HepG2 (cell line): ENCODE measurements around the gene CSNK2A1. TPM values are rescaled to one million over a fixed set of nuclear protein-coding genes. Genes with fewer than 3 reads are reported as not detected.

ENCODE experiments used
- HMG20B ChIP-seq: conservative IDR thresholded peaks from 2 replicates; pipeline ENCODE4 v1.6.1; 2016; ENCODE audit warnings: missing genetic modification reagents, missing compliant biosample characterization
- RBM22 ChIP-seq: fragments of 200-400 bp; formaldehyde crosslinking; optimal IDR thresholded peaks from 2 replicates; pipeline ENCODE3; 2017; ENCODE audit warnings: mild to moderate bottlenecking, low read length, moderate library complexity
- ZBTB33 ChIP-seq: sonication (generic); formaldehyde crosslinking; IDR thresholded peaks from 2 replicates; pipeline ENCODE4 v1.4.0; 2020; ENCODE audit warnings: missing genetic modification reagents
- ZMYM3 ChIP-seq: sonication (generic); formaldehyde crosslinking; IDR thresholded peaks from 2 replicates; pipeline ENCODE4 v1.5.1; 2020; ENCODE audit warnings: mild to moderate bottlenecking, missing genetic modification reagents
- ZNF652 ChIP-seq: IDR thresholded peaks from 2 replicates; pipeline ENCODE4 v1.6.1; 2016; ENCODE audit warnings: low read depth, borderline replicate concordance
- ZNF713 ChIP-seq: sonication (generic); formaldehyde crosslinking; IDR thresholded peaks from 2 replicates; pipeline ENCODE4 v1.4.0; 2020; ENCODE audit warnings: mild to moderate bottlenecking, missing genetic modification reagents
- ZNF766 ChIP-seq: sonication (generic); formaldehyde crosslinking; IDR thresholded peaks from 2 replicates; pipeline ENCODE4 v1.5.0; 2020; ENCODE audit warnings: missing genetic modification reagents, borderline replicate concordance
- ZNF776 ChIP-seq: sonication (generic); formaldehyde crosslinking; IDR thresholded peaks from 2 replicates; pipeline ENCODE4 v1.4.0; 2020; ENCODE audit warnings: mild to moderate bottlenecking, missing genetic modification reagents
- polyA plus RNA-seq, 8 experiments: library from polyadenylated mRNA; depleted of rRNA in 3 of 8; stranded (reverse) in 7 of 8; unstranded in 1 of 8; fragments of >200 nt; fragmentation: Illumina TruSeq in 4 of 8; extraction: Trizol in 4 of 8; gene quantifications; 2 replicates each; pipeline versions ENCODE4 v1.2.1 to v1.2.3, GENCODE V29; 2011 to 2016; ENCODE audit warnings: low read depth in 4 of 8, missing spikeins in 1 of 8, mixed read lengths in 1 of 8; ENCODE audit not compliant: insufficient read depth in 1 of 8
- total RNA-seq, 5 experiments: library from RNA; depleted of rRNA; stranded (reverse); fragments of >200 nt; fragmentation: Illumina TruSeq; extraction: Trizol; gene quantifications; 2 replicates each; pipeline ENCODE4 v1.2.3, GENCODE V29; 2016; ENCODE audit warnings: low read depth in 1 of 5
- TF ChIP-seq, protein P1 (sequence below), 2 experiments: sonication (generic) in 1 of 2; formaldehyde crosslinking in 1 of 2; IDR thresholded peaks; 2 replicates each; pipeline versions ENCODE4 v1.4.0 to v1.6.1; 2016 to 2020; ENCODE audit warnings: borderline replicate concordance in 1 of 2, low read depth in 1 of 2, mild to moderate bottlenecking in 1 of 2, missing genetic modification reagents in 1 of 2
- TF ChIP-seq, protein P2 (sequence below): sonication (generic); formaldehyde crosslinking; IDR thresholded peaks from 2 replicates; pipeline ENCODE4 v1.8.1; 2023; ENCODE audit warnings: mild to moderate bottlenecking, inconsistent platforms, moderate library complexity, missing genetic modification reagents, borderline replicate concordance
- TF ChIP-seq, protein P3 (sequence below): sonication (generic); formaldehyde crosslinking; IDR thresholded peaks from 2 replicates; pipeline ENCODE4 v1.8.1; 2023; ENCODE audit warnings: mild to moderate bottlenecking, moderate library complexity, missing genetic modification reagents

The CSNK2A1 gene
- total and polyA plus RNA-seq, 2 of the 13 experiments (the other 11 are each of a cell fraction or from before 2014, with no cell fraction given) = 153 to 231 TPM

DNA sequence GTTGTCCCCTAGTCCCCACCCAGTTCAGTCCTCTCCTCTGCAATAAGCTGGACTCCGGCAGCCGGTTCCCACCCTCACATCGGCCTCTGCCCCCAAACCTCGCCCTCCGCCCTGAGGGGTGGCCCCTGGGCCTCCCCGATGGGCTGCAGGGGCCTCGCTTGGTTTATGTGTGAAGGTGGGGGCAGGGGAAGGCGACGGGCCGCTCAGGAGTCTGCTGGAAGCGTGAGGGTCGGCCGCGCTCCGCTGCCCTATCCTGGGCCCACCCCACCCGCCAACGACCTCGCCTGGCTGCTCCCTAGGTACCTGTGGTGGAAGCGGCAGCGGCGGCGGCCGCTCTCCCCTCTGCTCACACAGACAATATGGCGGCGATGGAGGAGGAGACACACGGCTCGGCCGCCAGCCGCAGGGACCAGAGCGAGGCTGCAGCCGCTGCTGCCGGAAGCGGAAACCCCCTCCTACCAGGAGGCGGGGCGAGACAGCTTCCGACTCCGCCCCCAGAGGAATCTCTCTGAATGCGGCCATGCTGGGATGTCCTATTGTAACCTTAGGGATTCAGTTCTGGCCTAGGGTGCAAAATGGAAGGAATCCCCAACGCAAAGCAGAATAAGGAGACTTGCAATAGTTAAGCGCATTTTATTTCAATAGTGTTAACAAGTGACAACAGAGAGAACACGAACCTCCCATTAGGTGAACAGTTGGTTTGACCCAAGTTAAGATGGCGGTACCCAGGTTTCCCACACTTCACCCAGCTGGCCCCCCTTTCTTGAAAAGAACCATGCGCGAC is at the start of gene CSNK2A1 (continued):
- TF ChIP-seq, protein P1, sequence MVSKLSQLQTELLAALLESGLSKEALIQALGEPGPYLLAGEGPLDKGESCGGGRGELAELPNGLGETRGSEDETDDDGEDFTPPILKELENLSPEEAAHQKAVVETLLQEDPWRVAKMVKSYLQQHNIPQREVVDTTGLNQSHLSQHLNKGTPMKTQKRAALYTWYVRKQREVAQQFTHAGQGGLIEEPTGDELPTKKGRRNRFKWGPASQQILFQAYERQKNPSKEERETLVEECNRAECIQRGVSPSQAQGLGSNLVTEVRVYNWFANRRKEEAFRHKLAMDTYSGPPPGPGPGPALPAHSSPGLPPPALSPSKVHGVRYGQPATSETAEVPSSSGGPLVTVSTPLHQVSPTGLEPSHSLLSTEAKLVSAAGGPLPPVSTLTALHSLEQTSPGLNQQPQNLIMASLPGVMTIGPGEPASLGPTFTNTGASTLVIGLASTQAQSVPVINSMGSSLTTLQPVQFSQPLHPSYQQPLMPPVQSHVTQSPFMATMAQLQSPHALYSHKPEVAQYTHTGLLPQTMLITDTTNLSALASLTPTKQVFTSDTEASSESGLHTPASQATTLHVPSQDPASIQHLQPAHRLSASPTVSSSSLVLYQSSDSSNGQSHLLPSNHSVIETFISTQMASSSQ (IDR thresholded peaks at IDR 0.05; ENCODE audit: low read depth) = no peak
- TF ChIP-seq, protein P1 (CRISPR knock-in tag; IDR thresholded peaks at IDR 0.05; ENCODE audit: borderline replicate concordance) = peak; percentile 78; the same call in 1 of the 2 replicates
- no peak; the same call in 1 of the 2 replicates for TF ChIP-seq ZNF652
- no peak for TF ChIP-seq ZNF766 (CRISPR knock-in tag)
- TF ChIP-seq RBM22 = no peak
- no peak for TF ChIP-seq ZNF713 (CRISPR knock-in tag)
- peak; percentile 56; the same call in 1 of the 2 replicates for TF ChIP-seq ZNF776 (CRISPR knock-in tag)
- peak; percentile 73 for TF ChIP-seq ZBTB33 (CRISPR knock-in tag)
- TF ChIP-seq HMG20B (CRISPR knock-in tag) = 0 out of 2 replicates have a peak, but pooled peaks have one; percentile 49
- TF ChIP-seq, protein P2, sequence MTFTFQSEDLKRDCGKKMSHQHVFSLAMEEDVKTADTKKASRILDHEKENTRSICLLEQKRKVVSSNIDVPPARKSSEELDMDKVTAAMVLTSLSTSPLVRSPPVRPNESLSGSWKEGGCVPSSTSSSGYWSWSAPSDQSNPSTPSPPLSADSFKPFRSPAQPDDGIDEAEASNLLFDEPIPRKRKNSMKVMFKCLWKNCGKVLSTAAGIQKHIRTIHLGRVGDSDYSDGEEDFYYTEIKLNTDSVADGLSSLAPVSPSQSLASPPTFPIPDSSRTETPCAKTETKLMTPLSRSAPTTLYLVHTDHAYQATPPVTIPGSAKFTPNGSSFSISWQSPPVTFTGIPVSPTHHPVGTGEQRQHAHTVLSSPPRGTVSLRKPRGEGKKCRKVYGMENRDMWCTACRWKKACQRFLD (CRISPR knock-in tag) = peak; percentile 66; the same call in 1 of the 2 replicates
- TF ChIP-seq ZMYM3 (CRISPR knock-in tag) = no peak; the same call in none of the 2 replicates
- TF ChIP-seq, protein P3, sequence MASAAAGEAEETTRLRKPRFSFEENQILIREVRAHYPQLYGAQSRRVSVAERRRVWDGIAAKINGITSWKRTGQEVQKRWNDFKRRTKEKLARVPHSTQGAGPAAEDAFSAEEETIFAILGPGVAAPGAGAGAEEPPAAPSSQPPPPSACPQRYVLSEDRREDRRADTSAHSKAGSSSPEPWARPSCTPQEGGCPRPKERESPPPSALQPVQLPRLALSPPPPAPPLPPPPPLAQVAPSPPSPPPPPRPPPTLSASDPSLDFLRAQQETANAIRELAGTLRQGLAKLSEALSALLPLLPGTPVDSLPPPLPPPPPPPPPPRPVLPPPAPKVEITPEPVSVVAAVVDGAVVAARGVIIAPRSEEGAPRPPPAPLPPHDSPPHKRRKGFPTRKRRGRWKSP (CRISPR knock-in tag) = peak; percentile 91
